ENCODE measurements around the gene TMEM132A. TPM values are rescaled to one million over a fixed set of nuclear protein-coding genes. Genes with fewer than 3 reads are reported as not detected.

TMEM132A gene
- total RNA-seq, 1 donor from 2014 or later = 6.1 TPM

DNA sequence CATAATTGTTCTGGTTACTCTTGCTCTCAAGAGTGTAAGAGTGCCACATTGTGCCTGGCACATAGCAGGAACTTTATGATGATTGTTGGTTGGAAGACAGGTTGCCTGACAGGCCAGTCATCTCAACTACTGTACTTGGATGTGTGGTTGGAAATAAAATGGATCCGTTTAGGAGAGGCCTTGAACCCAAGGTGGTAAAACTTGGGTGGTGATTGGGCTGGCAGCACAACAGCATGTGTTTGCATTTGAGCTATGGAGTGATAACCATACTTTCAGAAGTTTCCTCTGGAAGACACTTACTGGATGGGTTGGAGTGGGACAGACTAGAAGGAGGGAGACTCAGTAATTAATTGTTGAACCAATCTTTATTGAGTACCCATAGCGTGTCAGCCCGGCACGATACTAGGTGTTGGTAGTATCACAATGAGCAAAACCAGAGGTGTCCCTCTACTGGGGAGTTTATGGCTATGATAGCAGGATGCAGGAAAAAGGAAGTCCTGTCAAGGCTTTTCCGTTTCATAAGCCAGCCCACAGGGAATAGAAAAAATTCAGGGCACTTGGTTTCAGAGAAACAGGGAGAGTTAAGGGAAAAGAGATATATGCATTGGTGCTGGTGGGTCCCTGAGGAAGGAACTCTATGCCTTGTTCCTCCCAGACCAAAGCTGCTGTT is 13.4 kb upstream of the TMEM132A start:
- intact Hi-C loops (cut with DNase I) = no loop called here
- no peaks in the 10 kb centered on the region for H3K27me3 ChIP-seq
- no peak overlapping the region for H3K4me3 ChIP-seq
- H3K27ac ChIP-seq = no peak overlapping the region
- TF ChIP-seq POLR2AphosphoS5 (IDR thresholded peaks at IDR 0.05; ENCODE audit: insufficient read depth in 1 of 2, low read depth in 1 of 2) = no peak
- no peak for TF ChIP-seq POLR2A (IDR thresholded peaks at IDR 0.05)
- TF ChIP-seq, protein P1, sequence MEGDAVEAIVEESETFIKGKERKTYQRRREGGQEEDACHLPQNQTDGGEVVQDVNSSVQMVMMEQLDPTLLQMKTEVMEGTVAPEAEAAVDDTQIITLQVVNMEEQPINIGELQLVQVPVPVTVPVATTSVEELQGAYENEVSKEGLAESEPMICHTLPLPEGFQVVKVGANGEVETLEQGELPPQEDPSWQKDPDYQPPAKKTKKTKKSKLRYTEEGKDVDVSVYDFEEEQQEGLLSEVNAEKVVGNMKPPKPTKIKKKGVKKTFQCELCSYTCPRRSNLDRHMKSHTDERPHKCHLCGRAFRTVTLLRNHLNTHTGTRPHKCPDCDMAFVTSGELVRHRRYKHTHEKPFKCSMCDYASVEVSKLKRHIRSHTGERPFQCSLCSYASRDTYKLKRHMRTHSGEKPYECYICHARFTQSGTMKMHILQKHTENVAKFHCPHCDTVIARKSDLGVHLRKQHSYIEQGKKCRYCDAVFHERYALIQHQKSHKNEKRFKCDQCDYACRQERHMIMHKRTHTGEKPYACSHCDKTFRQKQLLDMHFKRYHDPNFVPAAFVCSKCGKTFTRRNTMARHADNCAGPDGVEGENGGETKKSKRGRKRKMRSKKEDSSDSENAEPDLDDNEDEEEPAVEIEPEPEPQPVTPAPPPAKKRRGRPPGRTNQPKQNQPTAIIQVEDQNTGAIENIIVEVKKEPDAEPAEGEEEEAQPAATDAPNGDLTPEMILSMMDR (IDR thresholded peaks at IDR 0.05) = no peak
- H3K9me3 ChIP-seq = no peaks in the 10 kb centered on the region
- no peaks in the 10 kb centered on the region for H3K36me3 ChIP-seq
- peaks cover 24% of the 10 kb centered on the region for H3K4me1 ChIP-seq
- no peak for DNase-seq (ENCODE audit: extremely low spot score in 2 of 2)

DNA sequence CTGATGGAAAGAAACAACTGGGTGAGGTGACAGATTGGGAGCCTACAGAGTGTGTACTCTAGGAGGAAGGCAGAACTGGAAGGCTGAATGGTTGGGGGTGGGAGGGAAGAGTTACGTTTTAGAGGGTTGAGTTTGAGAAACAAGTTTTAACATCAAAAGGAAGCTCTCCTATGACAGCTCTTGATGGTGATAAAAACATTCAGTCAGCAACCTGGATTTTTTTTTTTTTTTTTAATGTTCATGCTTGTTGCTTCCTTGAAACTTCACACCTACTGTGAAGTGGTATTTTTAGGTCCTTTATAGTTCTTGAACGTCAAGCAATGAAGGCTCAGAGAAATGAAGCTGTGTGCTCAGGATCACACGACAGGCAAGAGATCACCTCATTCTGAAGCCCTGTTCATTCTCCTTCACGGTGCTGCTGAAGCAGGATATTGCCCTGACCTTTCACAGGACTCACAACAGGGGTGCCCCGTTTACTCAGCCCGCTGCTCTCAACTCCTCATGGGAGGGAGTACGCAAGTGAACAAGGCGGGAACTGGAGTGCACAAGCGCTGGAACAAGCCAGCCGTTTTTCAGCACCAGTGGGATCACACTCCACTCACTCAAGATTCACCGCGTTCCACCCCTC is 11.9 kb upstream of the TMEM132A start:
- Histone ChIP-seq H3K27me3 (no peaks in the 10 kb centered on the region), H3K4me1 (peaks cover 32% of the 10 kb centered on the region), H3K4me3 (no peak overlapping the region), H3K36me3 (no peaks in the 10 kb centered on the region), H3K27ac (peak overlapping the region; percentile 93), H3K9me3 (no peaks in the 10 kb centered on the region)
- no peak for DNase-seq (ENCODE audit: extremely low spot score in 2 of 2)
- intact Hi-C loops (cut with DNase I) = no loop called here
- TF ChIP-seq, protein P1 (IDR thresholded peaks at IDR 0.05) = no peak
- no peak for TF ChIP-seq POLR2AphosphoS5 (IDR thresholded peaks at IDR 0.05; ENCODE audit: insufficient read depth in 1 of 2, low read depth in 1 of 2)
- TF ChIP-seq POLR2A (IDR thresholded peaks at IDR 0.05) = no peak

DNA sequence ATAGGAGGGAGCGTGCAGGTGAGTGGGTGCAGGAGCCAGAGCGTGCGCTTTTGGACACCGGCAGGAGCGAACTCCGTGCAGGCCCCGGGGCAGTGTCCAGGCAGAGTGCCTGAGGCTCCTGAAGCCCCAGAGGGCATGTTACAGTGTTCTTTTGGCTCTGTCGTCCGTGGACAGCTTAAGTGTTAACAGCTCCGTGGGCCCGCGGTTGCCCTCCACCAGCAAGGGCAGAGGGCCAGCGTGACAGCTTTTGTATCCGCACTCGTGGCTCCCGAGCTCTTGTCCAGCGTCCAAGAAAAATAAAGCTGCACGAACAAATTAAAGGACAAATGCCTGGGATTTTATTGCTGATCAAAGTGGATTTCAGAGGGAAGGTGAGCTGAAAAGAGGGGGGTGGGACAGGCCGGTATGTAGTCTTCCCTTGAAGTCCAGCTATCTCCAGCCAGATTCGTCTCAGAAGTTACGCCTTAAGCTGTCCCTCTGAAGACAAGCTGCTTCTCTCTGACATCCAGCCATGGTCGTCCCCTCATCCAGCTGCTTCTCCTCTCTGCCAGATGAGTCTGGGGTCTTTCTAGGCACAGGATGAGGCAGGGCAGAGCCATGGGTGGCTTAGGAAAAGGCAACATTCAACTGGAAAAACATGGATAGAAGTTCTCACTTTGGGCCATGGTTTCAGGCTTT is 11.3 kb upstream of the TMEM132A start:
- H3K36me3 ChIP-seq = no peaks in the 10 kb centered on the region
- peak overlapping the region; percentile 94 to 96 for H3K4me3 ChIP-seq
- TF ChIP-seq POLR2A (IDR thresholded peaks at IDR 0.05) = no peak
- TF ChIP-seq, protein P1 (IDR thresholded peaks at IDR 0.05) = no peak
- TF ChIP-seq POLR2AphosphoS5 (IDR thresholded peaks at IDR 0.05; ENCODE audit: insufficient read depth in 1 of 2, low read depth in 1 of 2) = no peak
- peaks cover 38% of the 10 kb centered on the region for H3K4me1 ChIP-seq
- peak overlapping the region; percentile 93 for H3K27ac ChIP-seq
- no peak for DNase-seq (ENCODE audit: extremely low spot score in 2 of 2)
- intact Hi-C loops (cut with DNase I) = no loop called here
- H3K9me3 ChIP-seq = no peaks in the 10 kb centered on the region
- H3K27me3 ChIP-seq = no peaks in the 10 kb centered on the region

DNA sequence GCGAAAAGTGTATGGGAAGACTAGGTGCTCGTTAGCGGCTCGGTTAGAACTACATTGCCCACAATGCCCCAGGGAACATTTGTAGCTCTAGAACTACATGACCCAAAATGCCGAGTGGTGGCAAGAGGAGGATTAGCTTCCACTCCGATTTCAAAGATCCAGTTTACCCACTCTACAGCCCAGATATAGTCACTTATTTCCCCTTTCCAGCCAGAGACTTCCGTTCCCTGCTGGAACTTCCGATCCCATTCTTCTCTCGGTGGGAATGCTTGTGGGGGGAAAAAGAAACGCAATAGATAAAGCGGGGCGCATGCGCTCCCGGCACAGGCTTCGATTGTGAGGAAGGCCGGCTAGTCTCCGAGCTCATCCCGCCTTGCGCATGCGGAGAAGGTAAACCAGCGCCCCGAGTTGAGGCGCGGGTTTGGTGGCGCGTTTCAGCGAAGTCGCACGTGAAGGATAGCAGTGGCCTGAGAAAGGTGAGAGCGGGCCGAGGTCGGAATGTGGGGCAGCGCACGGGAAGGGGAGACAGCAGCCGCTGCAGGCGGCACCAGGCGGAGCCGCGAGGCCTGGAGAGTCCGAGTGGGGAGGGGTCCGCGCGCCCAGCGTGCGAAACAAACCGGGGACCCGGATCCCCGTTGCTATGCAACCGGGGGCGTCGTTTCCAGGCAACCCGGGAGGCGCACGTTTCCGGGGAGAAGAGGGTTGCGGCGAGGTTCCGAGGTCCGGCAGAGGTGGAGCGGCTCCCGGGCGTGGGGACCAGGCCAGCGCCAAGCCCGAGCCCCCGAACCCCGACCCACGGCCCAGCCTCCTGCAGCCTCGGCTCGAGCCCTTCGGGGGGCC is 10.2 kb upstream of the TMEM132A start, which contains the start of gene TMEM109:
Gene TMEM109 (plus strand): TSS at position 366 of the 840 bp plus-strand sequence. CDS start 5,536 bp downstream, outside the sequence.
- Histone ChIP-seq H3K9me3 (no peaks in the 10 kb centered on the region), H3K4me1 (peaks cover 48% of the 10 kb centered on the region)
- intact Hi-C loops (cut with DNase I) = no loop called here

More for the DNA sequence above, 10.2 kb upstream of the TMEM132A start, which contains the start of gene TMEM109:
- TF ChIP-seq POLR2A (IDR thresholded peaks at IDR 0.05) (peak in 1 of 2 donors; percentile 20), POLR2AphosphoS5 (IDR thresholded peaks at IDR 0.05; ENCODE audit: insufficient read depth in 1 of 2, low read depth in 1 of 2) (peak; percentile 93 to 96)
- TF ChIP-seq, protein P1 (IDR thresholded peaks at IDR 0.05) = peak in 1 of 3 experiments; percentile 35
- Histone ChIP-seq H3K4me3 (peak within 1 kb of the TSS; percentile 94 to 96), H3K36me3 (no peaks in the 10 kb centered on the region), H3K27me3 (no peaks in the 10 kb centered on the region), H3K27ac (peak within 1 kb of the TSS; percentile 93)
- DNase-seq (ENCODE audit: extremely low spot score in 2 of 2) = no peak

Data from vagina (tissue), 2 donors.